HG03280 (cell line): ENCODE data around the gene DNAH8.

ENCODE experiments used
- ATAC-seq: cut with Tn5 transposase; IDR thresholded peaks from one replicate; pipeline ENCODE4 v1.9.1; 2021; ENCODE audit warnings: mild to moderate bottlenecking, moderate library complexity; ENCODE audit not compliant: unreplicated experiment

The DNAH8 gene

DNA sequence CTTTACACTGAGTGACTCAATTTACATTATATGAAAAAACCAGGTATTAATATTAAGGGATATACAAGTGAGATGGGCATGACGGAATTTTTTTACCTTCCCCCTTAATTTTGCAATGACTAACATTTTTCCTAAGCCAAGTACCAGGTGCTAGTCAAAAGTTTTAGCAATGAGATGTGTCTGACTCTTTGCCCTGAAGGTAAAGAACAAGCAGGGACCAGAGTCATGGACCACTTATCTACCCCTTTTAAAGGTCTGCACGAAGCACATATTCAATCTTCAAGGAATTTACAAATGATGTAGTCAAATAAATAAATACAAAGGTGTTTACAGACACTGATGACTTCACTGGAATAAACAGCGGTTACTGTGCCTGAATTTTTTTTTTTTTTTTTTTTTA lies 13.6 kb upstream of the DNAH8 start:
- no peak for ATAC-seq

DNA sequence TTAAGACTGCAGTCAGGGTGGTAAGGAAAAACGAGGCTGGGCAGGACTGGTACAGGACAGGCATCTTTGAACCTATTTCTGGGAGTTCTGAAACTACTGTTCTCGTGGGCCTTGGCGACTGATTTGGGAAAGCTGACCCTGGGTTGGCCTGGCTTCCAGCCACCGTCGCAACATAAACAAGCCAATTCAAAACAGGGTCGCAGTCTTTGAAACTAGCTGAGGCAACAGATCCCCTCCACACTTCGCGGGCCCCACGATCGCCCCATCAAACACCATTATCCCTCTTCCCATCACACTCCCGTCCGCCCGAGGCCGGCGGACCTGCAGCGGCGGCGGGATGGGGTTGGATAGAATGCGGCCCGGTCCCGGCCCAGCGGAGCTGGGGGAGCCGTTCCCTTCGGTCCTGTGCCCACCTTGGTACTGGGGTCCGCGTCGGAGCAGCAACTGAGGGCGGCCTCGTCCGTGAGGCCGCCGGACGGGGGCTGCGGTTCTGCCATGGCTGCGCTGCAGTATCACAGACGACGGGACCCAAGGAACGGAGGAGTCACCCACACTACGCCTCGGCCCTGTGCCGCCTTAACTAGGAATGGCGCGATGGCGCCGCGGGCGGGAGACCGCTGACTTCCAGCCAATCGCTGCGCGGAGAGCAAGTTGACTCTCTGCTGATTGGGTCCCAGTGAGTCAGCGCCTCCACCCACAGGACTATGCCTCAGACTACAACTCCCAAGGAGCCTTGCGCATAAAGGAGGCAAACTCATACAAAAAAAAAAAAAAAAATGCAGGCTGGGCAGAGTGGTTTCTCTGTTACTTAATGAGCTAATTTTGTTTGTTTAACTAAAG lies 12.3 kb upstream of the DNAH8 start, which contains the start of gene GLO1:
GLO1 (minus strand) TSS at position 588 of the 840 bp plus-strand sequence; CDS start at position 497, 91 bp downstream.
- ATAC-seq = peak; percentile 99

DNA sequence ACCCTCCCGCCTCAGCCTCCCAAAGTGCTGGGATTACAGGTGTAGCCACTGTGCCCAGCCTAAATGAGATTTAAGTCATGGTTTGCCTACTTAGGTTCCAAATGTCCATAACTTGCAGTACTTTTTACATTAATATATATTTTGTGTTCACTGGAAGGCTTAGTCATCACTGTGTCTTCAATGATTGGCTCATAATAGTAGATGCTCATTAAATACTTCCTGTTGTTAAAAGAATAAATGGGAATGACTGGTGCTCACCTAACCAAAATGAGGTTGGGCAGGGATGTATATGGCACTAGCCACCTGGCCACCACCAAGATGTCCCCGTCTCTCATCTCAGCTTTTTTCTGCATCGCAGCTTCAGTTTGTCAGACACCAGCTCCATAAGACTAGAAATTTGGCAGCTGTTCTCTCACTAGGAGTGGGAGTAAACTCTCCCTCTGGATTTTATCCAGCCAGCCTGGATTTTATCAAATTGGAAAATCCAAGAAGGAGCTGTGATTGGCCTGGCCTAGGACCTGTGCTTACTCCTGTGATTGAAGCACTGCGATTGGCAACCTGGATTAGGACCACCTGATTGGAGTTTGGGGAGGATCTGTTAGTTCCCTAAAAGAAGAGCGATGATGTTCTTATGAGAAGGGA lies 11.0 kb upstream of the DNAH8 start:
- no peak for ATAC-seq

DNA sequence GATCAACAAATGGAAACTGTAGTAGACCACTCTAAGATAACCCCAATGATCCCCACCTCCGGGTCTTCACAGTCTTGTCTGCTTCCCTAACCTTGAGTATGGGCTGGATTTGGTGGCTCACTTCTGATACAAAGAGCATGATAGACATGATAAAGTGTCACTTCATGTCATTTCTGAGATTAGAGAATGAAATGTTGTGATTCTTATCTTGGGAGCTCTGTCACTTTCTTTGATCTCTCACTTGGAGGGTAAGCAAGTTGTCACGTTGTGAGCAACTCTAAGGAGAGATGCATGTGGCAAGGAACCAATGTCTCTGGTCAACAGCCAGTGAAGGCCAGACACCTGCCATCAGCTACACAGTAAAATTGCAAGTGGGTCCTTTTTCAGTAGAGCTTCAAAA lies 9.2 kb upstream of the DNAH8 start:
- no peak for ATAC-seq

DNA sequence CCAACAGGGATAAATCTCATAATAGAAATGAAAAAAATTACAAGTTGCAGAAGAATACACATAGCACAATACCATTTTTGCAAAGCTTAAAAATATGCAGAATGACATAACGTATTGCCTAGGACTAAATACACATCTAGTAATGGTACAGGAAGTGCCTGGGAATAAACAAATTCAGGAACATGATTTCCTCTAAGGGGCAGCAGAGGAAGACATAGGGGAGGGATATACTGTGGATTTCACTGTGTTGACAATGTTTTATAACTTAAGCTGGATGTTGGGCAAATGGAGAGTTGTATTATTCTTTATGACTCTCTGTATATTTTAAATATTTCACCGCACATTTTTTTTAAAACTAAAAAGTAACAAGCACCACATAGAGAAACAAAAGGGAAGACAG lies 6.6 kb upstream of the DNAH8 start:
- no peak for ATAC-seq

DNA sequence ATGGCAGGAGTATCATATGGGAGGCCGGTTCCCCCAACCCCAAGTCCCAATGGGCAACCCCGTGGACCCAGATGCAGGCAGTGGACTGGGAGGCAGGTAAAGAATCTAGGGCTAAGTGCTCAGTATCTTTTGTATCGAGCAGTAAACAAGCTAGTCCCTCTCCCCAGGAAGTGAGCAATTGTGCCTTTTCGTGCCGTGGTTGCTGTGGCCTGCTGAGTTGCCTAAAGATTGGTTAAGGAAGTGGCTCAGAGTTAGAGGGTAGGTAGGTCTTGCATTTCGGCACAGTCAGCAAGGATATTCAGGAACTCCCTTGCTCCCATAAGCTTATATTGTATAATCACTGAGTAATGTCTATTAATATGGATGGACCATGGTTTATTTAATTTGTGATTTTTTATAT lies 1.3 kb upstream of the DNAH8 start:
- ATAC-seq = no peak

DNA sequence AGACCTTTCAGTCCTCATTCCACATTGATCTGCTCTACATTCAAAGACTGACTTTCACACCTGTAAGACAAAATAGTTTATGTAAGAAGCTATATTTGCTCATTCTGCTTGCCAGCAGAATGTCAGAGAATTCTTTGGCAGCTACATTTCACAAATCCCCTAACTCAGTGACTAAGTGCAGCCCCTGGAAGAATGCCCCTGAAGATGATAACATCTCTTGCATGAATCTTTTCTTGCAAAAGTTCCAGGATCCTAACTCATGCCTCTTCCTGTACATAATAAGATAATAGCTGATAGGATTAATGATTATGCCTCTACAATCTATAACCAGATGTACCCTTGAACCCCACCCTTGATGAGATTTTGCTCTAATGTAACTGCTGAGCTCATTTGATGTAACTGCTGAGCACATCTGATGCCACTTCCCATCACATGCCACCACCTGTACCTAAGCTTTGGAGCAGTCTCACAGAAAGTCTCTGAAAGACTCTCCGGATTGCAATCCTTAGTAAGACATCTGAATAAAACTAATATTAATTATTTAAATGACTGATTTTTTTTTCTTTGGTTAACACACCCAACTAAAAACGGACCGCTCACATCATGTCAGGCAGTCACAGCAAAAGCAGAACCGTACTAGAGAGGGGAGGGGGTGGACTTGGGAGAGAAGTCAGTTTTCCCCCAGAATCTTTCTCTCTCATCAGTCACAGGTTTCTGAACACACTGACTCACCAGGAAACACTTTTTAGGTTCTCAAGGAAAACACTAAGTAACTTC lies 684 bp upstream of the DNAH8 start:
- ATAC-seq = no peak

DNA sequence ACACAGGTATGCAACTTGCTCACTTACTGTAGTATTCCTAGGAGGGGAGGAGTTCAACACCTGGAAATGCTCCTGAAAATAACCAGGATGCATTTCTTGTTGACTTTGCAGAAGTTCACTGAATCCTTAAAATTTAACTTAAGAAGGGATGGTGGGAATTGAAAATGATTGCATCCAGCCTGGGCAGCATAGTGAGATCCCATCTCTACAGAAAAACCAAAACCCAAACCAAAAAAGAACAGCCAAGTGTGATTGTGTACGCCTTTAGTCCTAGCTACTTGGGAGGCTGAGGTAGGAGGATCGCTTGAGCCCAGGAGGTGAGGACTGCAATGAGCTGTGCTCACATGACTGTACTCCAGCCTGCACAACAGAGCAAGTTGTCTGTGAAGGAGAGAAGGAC lies 1.7 kb downstream of the DNAH8 start:
- ATAC-seq = no peak

DNA sequence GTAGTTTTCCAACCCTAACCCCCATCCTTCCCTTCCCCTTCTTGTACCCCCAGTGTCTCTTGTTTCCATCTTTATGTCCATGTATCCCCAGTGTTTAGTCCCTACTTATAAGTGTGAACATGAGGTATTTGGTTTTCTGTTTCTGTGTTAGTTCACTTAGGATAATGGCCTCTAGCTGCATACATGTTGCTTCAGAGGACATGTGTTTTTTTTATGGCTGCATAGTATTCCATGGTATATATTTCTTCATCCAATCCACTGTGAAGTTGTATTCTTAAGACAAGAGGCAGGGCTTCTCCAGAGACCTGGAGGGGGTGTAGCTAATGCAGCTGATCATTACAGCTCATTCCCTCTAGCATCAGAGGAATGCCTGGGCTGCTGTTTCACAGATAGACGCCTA lies 4.2 kb downstream of the DNAH8 start:
- no peak for ATAC-seq

DNA sequence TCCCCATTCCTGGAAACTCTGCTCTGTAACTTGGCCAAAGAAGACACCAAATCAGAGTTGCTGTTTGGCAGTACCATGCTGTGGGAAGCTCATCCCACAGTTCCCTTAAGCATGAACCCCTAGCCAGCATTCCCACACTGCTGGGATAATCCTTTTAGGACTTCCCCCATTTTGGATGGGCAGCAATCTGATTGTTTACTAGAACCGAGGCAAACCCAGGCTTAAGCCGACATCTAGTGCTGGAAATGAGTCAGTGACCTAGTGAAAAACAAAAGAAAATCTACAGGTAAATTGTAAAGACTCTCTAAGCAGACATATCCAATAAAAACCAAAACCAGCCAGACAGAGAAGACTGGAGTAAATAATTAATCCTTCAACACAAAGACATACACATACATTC lies 5.2 kb downstream of the DNAH8 start:
- ATAC-seq = no peak

DNA sequence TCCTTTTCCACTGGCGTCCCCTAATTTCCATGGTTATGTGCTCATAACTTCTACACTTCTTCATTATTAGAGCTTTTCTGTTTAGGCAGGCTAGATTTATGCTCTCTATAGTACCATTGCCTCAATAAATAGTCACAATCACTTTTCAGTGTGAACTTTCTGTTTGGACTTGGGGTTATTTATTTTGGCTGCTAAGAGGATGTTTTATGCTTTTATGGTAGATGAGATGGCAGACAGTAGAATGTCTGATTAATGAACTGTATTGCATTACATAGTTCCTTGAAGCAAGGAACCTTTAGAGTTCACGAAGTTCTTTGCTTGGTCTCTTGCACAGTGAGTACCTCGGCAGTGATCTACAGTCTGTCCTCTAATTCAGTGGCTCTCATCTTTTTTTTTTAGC lies 6.9 kb downstream of the DNAH8 start:
- no peak for ATAC-seq

DNA sequence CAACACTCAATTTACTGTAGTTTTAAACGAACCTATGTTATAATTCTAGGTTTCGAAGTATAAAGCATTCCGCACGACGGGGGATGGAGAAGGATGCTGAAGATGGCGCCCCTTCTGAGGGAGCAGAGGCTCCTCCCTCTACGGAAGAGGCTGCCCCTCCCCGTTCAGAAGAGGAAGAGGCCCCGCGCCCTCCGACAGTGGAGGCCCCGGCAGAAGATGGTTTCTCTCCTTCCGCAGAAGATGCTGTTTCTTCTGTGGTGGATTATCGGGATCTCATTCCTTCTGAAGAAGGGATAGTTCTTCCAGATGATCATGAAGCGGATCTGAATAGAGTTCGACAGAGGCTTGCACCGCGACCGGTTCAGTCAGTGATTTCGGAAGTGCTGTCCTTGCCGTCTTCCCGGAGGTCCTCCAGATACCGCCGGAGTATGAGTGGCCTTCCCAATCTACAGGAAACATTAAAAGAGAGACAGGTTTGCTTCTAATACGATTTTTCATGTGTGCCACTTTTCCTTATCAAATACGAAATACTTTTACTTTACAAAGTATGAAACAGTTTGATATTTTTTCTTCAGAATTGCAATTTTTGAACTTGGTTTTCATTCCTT lies 7.7 kb downstream of the DNAH8 start:
- ATAC-seq = no peak

DNA sequence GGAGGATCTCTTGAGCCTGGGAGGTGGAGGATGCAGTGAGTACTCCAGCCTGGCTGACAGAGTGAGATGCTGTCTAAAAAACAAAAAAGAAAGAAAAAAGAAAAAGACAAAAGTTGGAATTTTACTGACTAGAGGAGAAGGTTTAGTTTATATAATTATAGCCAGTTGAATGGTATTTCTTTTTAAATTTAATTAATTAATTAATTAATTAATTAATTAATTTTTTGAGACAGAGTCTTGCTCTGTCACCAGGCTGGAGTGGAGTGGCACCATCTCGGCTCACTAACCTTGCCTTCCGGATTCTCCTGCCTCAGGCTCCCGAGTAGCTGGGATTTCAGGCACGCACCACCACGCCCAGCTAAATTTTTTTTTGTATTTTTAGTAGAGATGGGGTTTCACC lies 8.7 kb downstream of the DNAH8 start:
- ATAC-seq = no peak

DNA sequence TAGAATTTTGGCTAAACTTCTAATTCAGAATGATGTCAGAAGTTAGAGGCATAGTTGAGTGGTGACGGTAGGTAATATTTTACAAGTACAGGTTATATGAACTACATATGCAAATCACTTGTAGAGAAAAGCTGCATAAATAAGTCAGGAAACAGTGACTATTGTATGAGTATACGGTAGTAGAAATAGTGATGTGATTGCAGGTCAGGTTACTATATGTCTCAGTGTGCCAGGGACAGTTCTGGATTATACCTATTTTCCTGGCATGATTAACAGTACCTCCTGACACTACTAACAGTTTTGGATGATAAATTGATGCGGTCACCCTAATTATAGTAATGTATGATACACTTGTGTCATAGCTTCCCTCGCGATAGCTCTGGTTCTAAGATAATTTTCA lies 9.2 kb downstream of the DNAH8 start:
- ATAC-seq = no peak

DNA sequence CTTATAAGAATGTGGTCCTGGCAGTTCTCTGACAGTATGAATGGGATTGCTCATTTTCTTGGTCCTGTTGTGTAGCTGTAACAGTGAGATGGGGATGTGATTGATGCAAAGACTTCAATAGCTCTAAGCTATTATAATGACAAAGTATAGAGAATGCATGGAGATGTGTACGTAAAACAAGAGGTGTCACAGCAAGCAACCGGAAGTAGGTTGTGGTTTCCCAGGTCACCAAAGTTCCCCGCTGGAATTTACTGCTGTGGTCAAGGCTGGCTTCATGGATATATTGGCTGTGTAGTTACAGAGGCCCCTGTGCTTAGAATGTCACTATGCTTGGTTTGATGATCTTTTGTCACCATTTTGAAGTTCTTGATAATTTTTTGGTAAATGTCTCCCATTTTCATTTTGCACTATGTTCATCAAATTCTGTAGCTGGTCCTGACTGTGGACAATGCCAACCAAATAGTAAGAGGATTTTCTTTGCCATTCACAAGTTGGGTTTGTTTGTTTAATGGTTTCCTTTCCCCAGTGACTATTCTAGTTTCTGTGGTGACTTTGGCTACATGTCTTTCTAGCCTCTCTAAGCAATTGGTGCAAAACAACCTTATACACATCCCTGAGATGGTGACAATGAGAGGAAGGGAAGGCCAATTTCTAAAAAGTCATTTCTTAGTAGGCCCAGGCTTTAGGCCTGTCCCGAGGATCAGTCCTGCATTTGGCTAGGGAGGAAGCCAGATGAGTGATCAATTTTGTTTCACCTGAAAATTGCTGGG lies 10.5 kb downstream of the DNAH8 start:
- ATAC-seq = no peak

DNA sequence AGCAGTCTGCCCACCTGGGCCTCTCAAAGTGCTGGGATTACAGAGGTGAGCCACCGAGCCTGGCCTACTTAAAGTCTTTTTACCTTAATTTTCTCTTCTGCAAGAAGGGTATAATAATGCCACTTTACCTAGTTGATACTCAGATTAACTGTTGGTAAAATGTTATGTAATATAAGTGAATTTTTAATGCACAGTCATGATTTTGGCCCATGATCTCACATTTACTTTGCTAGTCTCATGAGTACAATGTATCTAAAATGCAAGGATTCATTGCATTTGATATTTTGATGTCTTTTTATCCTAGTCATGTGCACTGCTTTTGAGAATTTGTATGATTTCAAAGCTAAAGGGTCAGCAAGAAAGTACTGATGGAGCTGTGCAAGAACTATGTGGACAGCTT lies 13.1 kb downstream of the DNAH8 start:
- ATAC-seq = no peak

DNA sequence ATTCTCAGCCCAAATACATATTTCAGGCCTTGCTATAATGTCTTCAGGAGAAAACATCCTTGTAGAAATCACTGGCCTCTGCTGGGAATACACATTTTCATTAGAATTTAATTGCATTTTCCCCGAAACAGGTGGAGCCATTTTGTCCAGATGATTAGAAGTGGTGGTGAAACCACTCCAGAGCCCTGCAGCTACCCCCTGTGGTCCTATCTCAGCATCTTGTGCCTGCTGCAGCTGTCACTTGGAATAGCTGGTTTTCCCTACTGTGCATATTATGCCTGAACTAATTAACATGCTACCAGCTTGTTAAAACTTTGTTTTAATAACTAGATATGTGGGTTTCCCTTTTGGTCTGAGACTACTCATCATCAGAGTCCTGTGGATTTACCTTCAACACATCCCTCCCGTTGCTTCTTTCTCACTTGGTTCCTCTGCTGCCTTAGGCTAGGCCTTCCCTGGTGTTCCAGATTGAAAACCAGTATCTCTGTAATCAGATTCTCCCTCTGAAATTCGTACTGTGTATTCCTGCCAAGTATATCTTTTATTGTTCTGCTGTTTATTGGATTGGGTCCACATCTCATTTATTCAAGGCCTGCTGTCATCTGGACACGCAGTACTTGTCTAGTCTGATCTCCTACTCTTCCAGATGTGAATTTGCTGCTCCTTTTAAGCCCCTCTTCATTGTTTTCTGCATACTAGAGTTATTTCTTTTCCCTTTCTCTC lies 15.2 kb downstream of the DNAH8 start:
- ATAC-seq = no peak

DNA sequence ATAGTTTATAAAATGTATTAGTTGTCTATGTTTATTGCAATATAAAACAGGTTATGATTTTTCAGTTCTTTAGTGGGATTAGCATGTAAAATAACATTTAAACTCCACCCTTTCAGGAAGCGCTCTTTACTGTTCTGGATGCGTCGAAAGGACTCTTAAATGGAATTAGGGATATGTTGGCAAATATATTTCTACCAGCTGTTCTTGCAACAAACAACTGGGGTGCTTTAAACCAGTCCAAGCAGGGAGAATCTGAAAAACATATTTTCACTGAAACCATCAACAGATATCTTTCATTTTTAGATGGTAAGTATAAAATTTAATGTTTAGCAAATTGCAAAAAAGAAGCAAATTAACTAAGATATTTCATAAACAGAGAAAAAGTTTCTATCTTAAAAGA lies 21.8 kb downstream of the DNAH8 start:
- no peak for ATAC-seq

DNA sequence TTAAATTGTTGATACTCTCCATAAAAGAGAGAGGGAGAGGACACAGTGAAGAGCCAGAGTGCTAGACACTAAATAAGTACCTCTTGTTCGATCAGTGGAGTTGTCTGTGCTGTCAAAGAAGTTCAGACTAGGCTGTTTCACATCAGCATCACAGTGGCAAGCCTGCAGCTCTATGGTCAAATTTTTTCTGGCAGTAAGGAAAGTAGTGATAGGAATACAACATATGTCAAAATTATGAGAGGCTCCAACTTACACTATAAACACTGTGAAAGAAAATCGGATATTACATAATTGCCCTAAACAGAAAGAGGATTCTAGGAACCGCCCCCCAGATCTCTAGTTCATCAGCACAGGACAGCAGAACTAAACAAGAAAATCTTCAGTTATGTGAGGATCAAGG lies 23.1 kb downstream of the DNAH8 start:
- ATAC-seq = no peak

DNA sequence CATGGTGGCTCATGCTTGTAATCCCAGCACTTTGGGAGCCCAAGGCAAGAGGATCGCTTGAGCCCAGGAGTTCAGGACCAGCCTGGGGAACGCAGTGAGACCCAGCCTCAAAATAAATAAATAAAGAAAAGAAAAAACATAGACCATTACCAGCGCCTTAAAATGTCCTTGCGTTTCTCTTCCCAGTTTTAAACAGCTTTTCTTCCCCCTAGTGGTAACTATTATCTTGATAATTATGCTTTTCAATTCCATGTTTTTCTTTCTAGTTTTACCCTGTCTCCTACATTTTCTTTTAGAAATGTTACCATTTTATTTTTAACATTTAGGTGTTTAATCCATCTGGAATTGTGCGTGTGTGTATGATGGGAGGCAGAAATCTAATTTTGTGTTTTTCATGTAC lies 24.4 kb downstream of the DNAH8 start:
- ATAC-seq = no peak
